HG02588 (cell line): ENCODE data around the gene RPS15A.
A peak's percentile ranks its signal among the peaks of the same experiment; 100 is the strongest.

Experiments
- ATAC-seq: cut with Tn5 transposase; IDR thresholded peaks from one replicate; pipeline ENCODE4 v1.9.1; 2021; ENCODE audit warnings: mild to moderate bottlenecking, moderate library complexity; ENCODE audit not compliant: unreplicated experiment

RPS15A gene

DNA sequence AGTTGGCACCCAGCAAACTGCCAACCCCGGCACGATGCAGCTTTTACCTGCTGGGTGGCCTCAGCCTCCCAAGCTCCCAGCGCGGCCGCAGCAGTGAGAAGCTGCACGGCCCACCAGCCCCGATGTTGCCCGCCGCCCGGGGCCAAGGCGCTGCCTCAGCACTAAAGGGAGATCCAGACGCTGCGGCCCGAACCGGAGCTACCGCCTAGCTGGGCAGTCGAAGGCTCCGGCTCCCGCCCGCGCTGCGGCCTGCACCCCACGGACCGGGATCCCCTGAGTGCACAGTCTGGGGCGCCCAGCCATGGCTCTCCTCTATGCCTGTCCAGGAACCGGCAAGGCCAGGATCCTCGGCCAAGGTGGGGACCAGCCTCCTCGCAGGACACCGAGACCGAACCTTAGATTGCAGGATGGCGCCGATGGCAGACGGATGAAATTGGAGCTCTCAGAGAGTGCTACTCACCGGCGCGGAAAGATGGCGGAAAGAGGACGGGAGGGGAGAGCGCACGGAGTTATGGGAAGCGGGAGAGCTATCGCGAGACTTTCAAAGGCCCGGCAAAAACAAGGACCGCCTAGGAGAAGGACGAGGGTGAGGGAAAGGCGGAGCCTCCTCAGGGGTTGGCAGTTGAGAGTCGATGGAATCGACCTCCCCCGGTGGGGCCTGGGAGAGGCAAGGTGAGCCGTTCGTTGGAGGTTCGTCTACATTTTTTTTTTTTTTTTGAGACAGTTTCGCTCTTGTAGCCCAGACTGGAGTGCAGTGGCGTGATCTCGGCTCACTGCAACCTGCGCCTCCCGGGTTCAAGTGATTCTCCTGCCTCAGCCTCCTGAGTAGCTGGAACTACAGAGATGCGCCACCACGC is at the start of gene RPS15A:
Gene RPS15A (minus strand): TSS at position 485 of the 857 bp plus-strand sequence. CDS start 1,221 bp downstream, outside the sequence.
- ATAC-seq, result peak; percentile 80

- no peak for ATAC-seq
Observed at GRCh38 chr16:18839555-18839954, 49.4 kb upstream of the RPS15A start.

GRCh38 chr16:18836702-18837101 is 46.6 kb upstream of the RPS15A start:
- no peak for ATAC-seq

DNA sequence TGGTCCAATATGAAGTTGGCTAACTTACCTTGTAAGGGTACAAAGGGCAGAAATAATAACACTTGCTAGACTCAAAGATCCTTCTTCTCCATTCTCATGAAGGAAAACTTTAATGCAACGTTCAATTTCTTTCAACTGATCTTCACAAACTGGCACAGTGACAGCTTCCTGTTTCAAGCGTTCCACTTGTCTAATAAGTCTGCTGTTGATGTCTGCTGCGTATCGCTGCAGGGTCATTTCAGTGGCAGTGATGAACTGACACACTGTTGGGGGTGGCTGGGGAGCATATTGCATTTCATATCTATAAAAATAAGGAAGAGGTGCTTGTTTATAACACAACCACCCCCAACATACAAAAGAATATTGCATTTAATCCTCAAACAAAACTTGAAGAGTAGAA is 44.7 kb upstream of the RPS15A start:
- no peak for ATAC-seq

DNA sequence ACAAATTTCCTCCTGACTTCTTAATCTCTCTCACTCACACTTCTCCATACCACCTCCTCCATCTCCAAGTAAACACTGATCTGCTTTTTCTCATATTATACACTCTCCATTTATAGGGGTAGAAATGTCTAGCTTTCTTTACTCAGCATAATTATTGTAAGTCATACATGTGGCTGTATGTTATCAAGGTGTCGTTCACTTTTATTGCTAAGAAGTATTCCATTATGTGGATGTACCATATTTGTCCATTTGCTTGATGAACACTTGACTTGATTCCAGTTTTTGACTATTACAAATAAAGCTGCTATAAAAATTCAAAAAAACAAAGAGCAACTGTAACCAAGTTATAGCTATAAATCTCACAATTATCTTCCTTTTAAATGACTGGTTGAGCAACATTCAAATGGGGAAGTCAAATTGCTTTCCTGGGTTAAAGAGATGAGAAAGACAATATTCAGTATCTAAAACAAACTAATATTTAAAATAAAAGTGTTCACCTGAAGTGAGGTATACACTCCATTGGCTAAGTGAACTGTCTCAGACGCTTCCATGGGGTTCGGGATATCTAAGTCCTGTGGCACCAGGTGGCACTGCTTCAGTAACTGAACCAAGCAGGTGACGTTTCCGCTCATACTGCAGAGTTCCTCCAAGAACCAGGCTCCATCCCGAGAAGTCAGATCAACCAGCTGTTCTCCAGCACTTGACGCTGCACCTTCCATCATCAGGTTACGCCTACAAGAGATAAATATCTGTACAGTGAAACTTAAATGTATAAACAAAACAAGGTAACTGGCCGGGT is 43.8 kb upstream of the RPS15A start:
- ATAC-seq, result no peak

DNA sequence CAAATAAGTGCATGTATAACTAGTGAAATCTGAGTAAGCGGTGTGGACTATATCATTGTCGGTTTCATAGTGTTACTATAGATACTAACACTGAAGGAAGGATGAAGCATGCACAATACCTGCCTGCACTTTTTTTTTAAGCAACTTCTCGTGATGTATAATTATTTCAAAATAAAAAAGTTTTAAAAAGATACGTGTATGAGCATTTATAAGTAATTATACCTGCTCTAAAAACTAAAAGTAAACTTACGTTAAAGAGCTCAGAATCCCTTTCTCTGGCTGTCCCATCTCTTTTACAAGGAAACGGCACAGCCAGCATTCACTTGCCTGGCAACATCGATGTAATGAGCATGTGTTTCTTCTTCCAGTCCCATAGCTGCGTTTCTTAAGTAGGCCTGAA is 42.5 kb upstream of the RPS15A start:
- no peak for ATAC-seq

DNA sequence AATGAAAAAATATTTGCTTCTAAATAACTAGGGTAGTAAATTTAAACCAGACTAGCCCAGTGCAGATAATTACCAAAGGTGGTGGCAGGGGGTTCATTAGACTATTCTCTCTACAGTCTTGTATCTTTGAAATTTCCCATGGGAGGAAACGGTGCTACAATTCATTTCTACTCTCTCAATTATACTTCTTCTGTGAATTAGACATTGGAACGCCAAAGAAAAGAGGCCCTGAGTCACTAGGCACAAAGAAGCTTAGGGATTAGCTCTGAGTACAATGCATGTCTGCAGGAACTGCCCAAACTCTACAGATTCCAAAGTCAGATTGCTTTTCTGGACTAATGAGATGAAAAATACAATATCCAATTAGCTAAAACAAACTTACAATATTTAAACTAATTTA is 41.9 kb upstream of the RPS15A start:
- ATAC-seq, result no peak

DNA sequence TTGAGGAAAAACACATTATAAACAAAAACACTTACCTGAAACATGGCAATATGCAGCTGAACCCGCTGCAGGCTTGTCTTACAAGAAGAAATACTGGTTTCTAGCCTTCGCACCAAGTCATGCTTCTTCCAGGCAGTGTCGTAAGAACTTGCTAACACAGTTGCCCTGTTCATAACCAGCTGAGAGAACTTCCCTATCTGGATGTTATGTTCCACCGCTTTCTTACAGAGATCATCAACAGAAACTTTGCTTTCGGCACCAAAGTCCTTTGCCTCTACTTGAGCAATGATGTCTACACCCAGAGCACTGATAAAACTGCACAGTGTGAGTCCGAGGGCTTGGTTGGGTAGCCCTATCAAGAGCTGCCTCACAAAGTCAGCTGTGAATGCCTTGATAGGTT is 39.1 kb upstream of the RPS15A start:
- no peak for ATAC-seq

DNA sequence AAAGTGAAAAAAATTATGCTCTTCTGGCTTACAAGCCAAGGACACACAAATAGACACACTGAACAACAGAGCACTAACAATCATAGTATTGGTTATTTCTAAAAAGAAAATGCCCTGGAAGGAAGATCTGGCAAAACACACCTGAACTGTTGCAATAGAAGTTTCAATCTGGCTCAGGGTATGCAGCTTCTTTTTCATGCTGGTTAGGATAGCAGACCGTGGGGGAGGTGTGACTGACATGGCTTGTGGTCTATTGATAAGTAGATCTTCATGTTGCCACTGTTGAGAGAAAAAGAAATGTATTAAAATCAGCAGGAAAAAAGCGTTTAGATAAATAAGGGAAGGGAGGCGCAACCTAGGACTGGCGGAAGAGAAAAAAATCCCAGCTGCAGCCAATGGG is 37.8 kb upstream of the RPS15A start:
- ATAC-seq, result no peak

GRCh38 chr16:18816286-18816685 is 26.2 kb upstream of the RPS15A start:
- no peak for ATAC-seq

DNA sequence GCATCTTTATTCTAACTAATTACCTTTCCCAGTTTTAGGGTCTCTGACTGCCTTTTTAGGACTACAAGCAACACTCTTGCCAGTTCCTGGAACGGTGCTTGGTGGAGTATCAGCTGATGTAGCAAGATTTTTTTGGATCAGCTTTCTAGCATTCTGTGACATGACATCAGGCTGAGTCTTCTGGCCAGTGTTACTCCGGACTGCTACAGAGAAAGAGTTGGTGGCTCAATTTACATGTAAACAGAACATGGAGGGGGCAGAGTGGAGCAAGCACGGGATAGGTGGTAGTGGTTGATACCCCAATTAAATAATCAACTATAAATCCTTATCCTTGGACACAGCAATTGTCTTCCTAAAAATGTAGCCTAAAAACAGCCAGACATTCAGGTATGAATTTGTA is 21.8 kb upstream of the RPS15A start:
- no peak for ATAC-seq

DNA sequence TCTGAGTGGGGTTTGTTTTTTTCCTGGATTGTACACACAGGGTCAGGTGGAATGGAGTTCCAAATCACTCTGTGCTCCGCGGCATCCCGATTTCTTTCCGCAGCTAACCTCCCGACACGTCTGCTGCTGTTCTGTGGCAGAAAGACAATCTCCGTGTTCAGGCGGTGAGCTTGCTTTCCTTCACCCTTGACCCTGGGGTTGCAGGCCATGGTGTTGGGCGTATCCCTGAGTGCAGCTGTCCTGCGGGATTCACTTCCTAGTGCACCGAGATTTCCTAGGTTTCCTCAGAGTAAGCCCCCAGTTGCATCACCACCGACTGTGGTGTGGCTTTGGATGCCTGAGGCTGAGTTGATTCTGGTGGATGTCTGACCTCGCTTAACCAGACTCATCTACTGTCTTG is 19.0 kb upstream of the RPS15A start:
- ATAC-seq, result no peak

GRCh38 chr16:18805257-18805773 is 15.2 kb upstream of the RPS15A start:
- ATAC-seq, result no peak

DNA sequence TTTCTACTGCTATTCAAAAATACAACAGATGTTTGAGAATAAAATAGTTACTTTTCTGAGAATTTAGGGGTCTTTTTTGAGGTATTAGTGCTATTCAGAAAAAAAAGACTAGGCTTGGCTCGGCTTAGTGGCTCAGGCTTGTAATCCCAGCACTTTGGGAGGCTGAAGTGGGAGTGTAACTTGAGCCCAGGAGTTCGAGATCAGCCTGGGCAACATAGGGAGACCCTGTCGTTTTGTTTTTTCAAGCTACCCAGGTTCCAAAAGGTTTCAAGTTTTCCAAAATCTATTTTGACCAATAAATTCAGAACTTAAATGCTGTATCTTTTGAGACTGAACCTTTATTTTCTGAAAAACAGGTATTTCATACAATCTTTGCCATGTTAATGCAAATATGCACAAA is 14.4 kb upstream of the RPS15A start:
- no peak for ATAC-seq

DNA sequence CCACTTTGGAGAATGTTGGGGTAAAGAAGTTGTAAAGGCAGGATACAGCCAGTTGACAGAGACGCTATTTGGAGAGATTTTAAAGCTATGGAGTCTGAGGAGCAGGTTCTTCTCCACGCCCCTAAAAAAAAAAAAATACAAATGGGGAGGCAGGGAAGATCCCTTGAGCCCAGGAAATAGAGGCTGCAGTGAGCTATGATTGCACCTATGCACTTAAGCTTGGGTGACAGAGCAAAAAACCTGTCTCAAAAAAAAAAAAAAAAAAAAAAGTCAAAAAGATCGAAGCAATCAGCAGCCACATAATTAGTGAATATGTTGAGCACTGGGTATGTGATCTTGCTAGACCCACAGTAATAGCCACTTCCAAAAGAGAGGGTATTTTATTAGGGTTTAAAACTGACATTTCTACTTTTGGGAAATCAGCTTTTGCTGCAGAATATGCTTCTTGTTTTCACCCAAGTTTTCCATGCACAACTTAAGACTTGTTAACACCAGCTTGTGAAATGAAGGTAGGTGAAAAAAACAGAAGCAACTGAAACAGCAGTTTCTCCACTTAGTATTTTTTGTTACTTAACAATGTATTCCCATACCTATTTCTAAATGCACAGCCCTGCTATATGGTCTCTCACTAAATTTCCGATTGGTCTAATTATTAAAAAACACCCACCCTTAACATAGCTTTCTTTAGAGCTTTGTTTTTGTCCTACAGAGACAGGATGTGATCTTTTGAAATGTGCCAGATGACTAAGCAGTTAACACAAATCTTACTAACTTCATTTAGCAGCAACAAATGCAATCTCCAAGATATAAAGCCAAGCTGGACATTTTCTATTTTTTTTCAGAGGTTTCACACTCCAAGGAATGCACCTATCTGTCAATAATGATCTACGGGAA is 13.7 kb upstream of the RPS15A start:
- no peak for ATAC-seq

- no peak for ATAC-seq
Observed at GRCh38 chr16:18802767-18803343, 12.7 kb upstream of the RPS15A start.

GRCh38 chr16:18801145-18801972 is 11.2 kb upstream of the RPS15A start, which contains the start of gene ARL6IP1:
TSS of gene ARL6IP1 (minus strand) at chr16:18801549. CDS start at chr16:18801466, 83 bp downstream.
- ATAC-seq, result peak; percentile 95

DNA sequence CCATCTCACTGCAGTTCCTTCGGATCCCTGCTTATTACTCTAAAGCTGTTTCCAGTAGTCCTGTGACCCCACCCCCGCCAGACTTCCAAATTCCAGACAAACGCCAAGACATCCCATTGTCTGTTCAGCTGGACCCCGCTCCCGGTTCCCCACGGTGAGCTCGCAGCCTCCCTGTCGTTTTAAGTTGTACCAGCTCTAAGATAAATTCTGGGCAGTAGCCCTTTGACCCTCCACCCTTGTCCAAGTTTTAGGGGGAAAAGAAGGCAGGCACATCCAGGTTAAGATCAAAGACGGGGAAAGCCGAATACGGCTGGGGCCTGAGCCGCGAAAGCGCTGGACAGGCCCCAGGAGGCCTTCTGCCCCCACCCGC is 10.6 kb upstream of the RPS15A start:
- no peak for ATAC-seq

DNA sequence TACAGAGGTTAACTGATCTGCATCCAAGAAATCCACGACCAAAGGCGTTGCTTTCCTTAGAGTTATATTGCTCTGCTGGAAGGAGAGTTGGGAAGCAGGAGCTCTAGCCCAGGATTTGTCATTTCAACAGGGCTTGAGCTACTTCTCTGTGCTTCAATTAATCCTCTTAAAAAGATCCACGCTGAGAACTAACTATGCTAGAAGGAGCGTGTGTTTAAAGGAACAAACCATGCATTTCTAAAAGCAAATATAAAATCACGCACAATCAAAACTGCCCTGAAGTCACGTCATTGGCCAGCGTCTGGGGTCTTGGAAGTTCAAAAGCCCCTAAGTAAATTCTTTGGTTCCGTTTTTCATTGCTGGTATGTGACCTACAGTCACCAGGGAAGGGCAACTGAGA is 10.2 kb upstream of the RPS15A start:
- ATAC-seq, result no peak

DNA sequence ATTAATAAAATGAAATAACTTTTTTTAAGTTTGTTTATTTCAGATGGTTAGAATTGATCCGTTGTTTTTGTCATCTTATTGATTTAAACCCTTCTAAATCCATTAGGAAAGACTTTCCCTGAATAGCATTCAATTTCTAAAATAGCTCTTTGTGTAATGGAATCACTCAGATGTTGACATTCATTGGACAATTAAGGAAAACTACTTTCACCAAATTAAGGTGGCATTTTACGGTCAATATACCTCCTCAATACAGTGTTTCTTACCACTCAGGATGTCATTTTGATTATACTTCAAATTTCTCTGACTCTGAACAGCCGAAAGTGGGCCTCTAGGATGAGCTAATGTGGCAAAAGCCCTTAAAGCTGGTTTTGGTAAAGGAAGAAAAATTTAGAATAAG is 9.4 kb upstream of the RPS15A start:
- ATAC-seq, result no peak
